UCSD-AML1 (cell line): ENCODE measurements around the gene CNTNAP2.
"Not testable (repeated sequence)": the region's sequence is repeated elsewhere in the genome, so short reads cannot be mapped to it uniquely, and the experiment has no call there.

Source experiments
- DNase-seq: peaks from one replicate; lab custom pipeline; 2025; ENCODE audit not compliant: unreplicated experiment; lab: John Stamatoyannopoulos, UW

CNTNAP2 gene

GRCh38 chr7:147593271-147594057 lies 1476.9 kb downstream of the CNTNAP2 start:
- no peak for DNase-seq

GRCh38 chr7:147595042-147595441 lies 1478.4 kb downstream of the CNTNAP2 start:
- no peak for DNase-seq

GRCh38 chr7:147598687-147599086 lies 1482.1 kb downstream of the CNTNAP2 start:
- not testable (repeated sequence) for DNase-seq

GRCh38 chr7:147605323-147605722 lies 1488.7 kb downstream of the CNTNAP2 start:
- no peak for DNase-seq

GRCh38 chr7:147607157-147607800 lies 1490.7 kb downstream of the CNTNAP2 start:
- no peak for DNase-seq

- no peak for DNase-seq
These were observed 1494.8 kb downstream of the CNTNAP2 start for GRCh38 chr7:147611431-147611830.

GRCh38 chr7:147635288-147635687 lies 1518.7 kb downstream of the CNTNAP2 start:
- no peak for DNase-seq

- no peak for DNase-seq
These were observed 1520.0 kb downstream of the CNTNAP2 start for GRCh38 chr7:147636553-147636952.

- DNase-seq: no peak
These were observed 1522.0 kb downstream of the CNTNAP2 start for GRCh38 chr7:147638566-147638965.

GRCh38 chr7:147639037-147639436 lies 1522.4 kb downstream of the CNTNAP2 start:
- DNase-seq: no peak

GRCh38 chr7:147639751-147640150 lies 1523.2 kb downstream of the CNTNAP2 start:
- no peak for DNase-seq

GRCh38 chr7:147640821-147641220 lies 1524.2 kb downstream of the CNTNAP2 start:
- DNase-seq: no peak

GRCh38 chr7:147646568-147646967 lies 1530.0 kb downstream of the CNTNAP2 start:
- no peak for DNase-seq

GRCh38 chr7:147650991-147651390 lies 1534.4 kb downstream of the CNTNAP2 start:
- DNase-seq: no peak

GRCh38 chr7:147651601-147652000 lies 1535.0 kb downstream of the CNTNAP2 start:
- DNase-seq: no peak

- DNase-seq: no peak
These were observed 1536.9 kb downstream of the CNTNAP2 start for GRCh38 chr7:147653456-147653855.

- no peak for DNase-seq
These were observed 1541.9 kb downstream of the CNTNAP2 start for GRCh38 chr7:147658392-147658967.

GRCh38 chr7:147659036-147659995 lies 1542.7 kb downstream of the CNTNAP2 start:
- DNase-seq: no peak

- DNase-seq: no peak
These were observed 1547.9 kb downstream of the CNTNAP2 start for GRCh38 chr7:147664541-147664940.

- no peak for DNase-seq
These were observed 1554.2 kb downstream of the CNTNAP2 start for GRCh38 chr7:147670759-147671158.

GRCh38 chr7:147674705-147675104 lies 1558.1 kb downstream of the CNTNAP2 start:
- DNase-seq: no peak
